SK-N-MC (cell line): ENCODE results near the gene KLHL24.
"Not testable (repeated sequence)": the region's sequence is repeated elsewhere in the genome, so short reads cannot be mapped to it uniquely, and the experiment has no call there.

ENCODE experiments used
- DNase-seq: peaks from one replicate; pipeline ENCODE4 v3.0.0-alpha.2; 2011; ENCODE audit warnings: low read depth, low spot score
- H3K27ac ChIP-seq: fragments of 200-600 bp; sonication (generic); 2 replicates; pipeline ENCODE4 v1.5.1; 2016; ENCODE audit warnings: mixed run types
- H3K36me3 ChIP-seq: fragments of 200-600 bp; sonication (generic); 2 replicates; pipeline ENCODE4 v1.6.1; 2017; ENCODE audit warnings: antibody characterized with exemption, low read length, mixed read lengths; ENCODE audit not compliant: insufficient read depth
- H3K4me3 ChIP-seq: fragments of 200-600 bp; sonication (generic); 2 replicates; pipeline ENCODE4 v1.5.1; 2016
- H3K9ac ChIP-seq: fragments of 200-600 bp; sonication (generic); 2 replicates; pipeline ENCODE4 v1.8.0; 2017; ENCODE audit warnings: mixed run types, mixed read lengths; ENCODE audit not compliant: insufficient read length
- H3K9me3 ChIP-seq: fragments of 200-600 bp; sonication (generic); 2 replicates; pipeline ENCODE4 v1.6.1; 2017; ENCODE audit warnings: low read depth, mild to moderate bottlenecking, antibody characterized with exemption, low read length, moderate library complexity, mixed read lengths
- EZH2 ChIP-seq: fragments of 200-600 bp; sonication (generic); IDR thresholded peaks from one replicate; pipeline ENCODE4 v1.6.1; 2017; ENCODE audit warnings: antibody characterized with exemption
- FOXP2 ChIP-seq: optimal IDR thresholded peaks from 2 replicates; pipeline ENCODE3; 2011; ENCODE audit warnings: mild to moderate bottlenecking, moderate library complexity; ENCODE audit not compliant: insufficient read depth; ENCODE audit errors: extremely low read length, control extremely low read depth
- POLR2AphosphoS5 ChIP-seq: IDR thresholded peaks from 2 replicates; pipeline ENCODE4 v1.6.1; 2012; ENCODE audit warnings: mild to moderate bottlenecking, low read depth, low read length, borderline replicate concordance

The KLHL24 gene

DNA sequence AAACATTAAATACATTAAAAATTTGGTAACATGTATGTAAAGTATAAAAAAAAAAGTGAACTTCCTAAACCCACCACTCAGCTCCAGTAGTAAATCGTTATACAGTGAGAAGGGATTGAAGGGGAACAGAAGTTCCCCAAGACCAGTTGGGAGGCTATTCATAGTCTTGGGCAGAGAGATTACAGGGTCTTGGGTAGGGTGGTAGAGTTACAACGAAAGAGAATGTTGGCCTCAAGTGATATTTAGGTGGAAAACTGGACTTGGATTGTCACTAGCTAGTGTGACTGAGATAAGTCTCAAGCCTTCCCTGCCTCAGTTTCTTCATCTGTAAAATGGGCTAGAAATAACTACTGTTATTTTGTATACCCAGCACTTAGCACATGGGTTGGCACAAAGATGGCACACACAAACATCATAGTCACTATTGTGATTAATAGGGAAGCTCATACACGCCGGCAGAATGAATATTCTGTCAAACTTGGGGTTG is 61.7 kb downstream of the KLHL24 start:
- H3K9ac ChIP-seq: peak overlapping the region; percentile 35
- DNase-seq: no peak
- H3K4me3 ChIP-seq: peak overlapping the region; percentile 98
- no peak for TF ChIP-seq FOXP2
- TF ChIP-seq EZH2: no peak
- no peak for TF ChIP-seq POLR2AphosphoS5
- H3K36me3 ChIP-seq: peaks cover 15% of the 10 kb centered on the region
- H3K9me3 ChIP-seq: no peaks in the 10 kb centered on the region
- peak overlapping the region; percentile 1; the same call in 1 of the 2 replicates for H3K27ac ChIP-seq

GRCh38 chr3:183697610-183698317 is 62.3 kb downstream of the KLHL24 start, which contains the start of gene YEATS2:
YEATS2 (plus strand) TSS chr3:183697797; CDS start chr3:183715163, 17,366 bp downstream.
- Histone ChIP-seq H3K9me3 (no peaks in the 10 kb centered on the region), H3K9ac (peak within 1 kb of the TSS; percentile 97), H3K27ac (peak within 1 kb of the TSS; percentile 84), H3K36me3 (peaks cover 21% of the 10 kb centered on the region), H3K4me3 (peak within 1 kb of the TSS; percentile 98)
- TF ChIP-seq EZH2 (no peak), POLR2AphosphoS5 (peak; percentile 81), FOXP2 (no peak)
- no peak for DNase-seq

DNA sequence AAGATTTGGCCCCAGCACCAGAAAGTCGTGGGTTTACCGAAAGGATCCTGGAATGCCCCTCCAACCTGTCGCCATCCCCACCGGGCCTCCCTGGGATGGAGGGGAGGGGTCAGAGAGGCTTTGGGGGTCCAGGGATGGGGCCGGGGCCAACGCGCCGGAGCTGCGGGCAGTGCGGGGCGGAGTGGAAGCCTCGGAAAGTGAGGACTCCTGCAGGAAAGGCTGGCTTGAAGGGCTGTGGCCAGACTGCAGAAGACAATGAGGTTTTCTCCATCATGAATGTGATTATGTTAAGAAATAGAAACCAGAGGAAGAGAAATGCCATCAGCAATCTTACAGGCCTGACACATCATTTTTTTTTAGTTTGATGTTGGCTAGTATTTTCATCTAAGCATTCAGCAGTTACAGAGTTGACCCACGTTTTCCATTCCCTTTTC is 62.9 kb downstream of the KLHL24 start:
- H3K36me3 ChIP-seq: peaks cover 27% of the 10 kb centered on the region
- H3K27ac ChIP-seq: peak overlapping the region; percentile 84
- DNase-seq: no peak
- TF ChIP-seq EZH2 (no peak), FOXP2 (no peak), POLR2AphosphoS5 (no peak)
- peak overlapping the region; percentile 98 for H3K4me3 ChIP-seq
- peak overlapping the region; percentile 97 for H3K9ac ChIP-seq
- H3K9me3 ChIP-seq: no peaks in the 10 kb centered on the region

DNA sequence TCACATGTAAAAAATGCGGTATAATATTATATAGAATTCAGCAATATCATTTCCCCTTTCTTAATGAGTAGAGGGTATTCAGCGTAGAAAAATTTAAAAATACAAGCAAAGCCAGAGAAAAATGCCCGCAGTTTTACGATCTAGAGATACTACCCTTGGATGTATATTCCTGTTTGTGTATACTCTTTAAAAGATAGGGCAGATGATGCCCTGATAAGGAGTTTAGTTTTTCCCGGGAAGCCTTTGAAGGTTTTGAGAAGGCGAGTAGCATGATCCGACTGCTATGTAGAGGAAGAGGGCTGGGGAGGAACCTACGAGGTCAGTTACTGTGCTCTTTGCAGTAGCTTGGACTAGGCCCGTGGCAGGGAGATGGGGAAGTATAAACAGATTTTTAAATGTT is 63.3 kb downstream of the KLHL24 start:
- H3K27ac ChIP-seq: peak overlapping the region; percentile 16; the same call in 1 of the 2 replicates
- H3K36me3 ChIP-seq: peaks cover 29% of the 10 kb centered on the region
- peak overlapping the region; percentile 97 for H3K9ac ChIP-seq
- DNase-seq: no peak
- peak overlapping the region; percentile 98 for H3K4me3 ChIP-seq
- TF ChIP-seq EZH2: no peak
- TF ChIP-seq FOXP2: no peak
- no peak for TF ChIP-seq POLR2AphosphoS5
- no peaks in the 10 kb centered on the region for H3K9me3 ChIP-seq

GRCh38 chr3:183699238-183699947 is 64.0 kb downstream of the KLHL24 start:
- DNase-seq: no peak
- no peak for TF ChIP-seq POLR2AphosphoS5
- TF ChIP-seq FOXP2: no peak
- TF ChIP-seq EZH2: no peak
- Histone ChIP-seq H3K9me3 (no peaks in the 10 kb centered on the region), H3K27ac (no peak overlapping the region), H3K36me3 (peaks cover 29% of the 10 kb centered on the region), H3K9ac (peak overlapping the region; percentile 97), H3K4me3 (peak overlapping the region; percentile 98)

DNA sequence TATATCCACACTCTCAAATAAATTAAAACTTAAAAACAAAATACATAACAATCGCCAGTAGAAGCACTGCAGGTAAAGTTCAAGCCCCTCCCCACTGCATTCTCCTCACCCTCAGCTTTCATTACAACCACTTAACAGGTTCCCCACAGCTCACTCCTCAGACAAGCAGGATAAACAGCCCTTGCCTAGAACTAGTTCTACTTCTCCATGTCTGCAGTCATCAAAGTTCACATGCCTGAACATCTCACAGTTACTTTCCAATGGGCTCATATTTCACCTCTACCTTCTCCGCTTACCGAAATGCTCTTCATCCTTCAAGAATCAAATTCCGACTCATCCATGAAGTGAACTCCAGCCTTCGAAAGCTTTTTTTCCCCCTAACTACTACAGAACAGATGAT is 66.3 kb downstream of the KLHL24 start:
- Histone ChIP-seq H3K9me3 (no peaks in the 10 kb centered on the region), H3K36me3 (peaks cover 29% of the 10 kb centered on the region), H3K4me3 (no peak overlapping the region), H3K27ac (no peak overlapping the region), H3K9ac (no peak overlapping the region)
- no peak for TF ChIP-seq FOXP2
- TF ChIP-seq POLR2AphosphoS5: no peak
- TF ChIP-seq EZH2: no peak
- no peak for DNase-seq

GRCh38 chr3:183703892-183704291 is 68.5 kb downstream of the KLHL24 start:
- not testable (repeated sequence) for H3K9me3 ChIP-seq, DNase-seq, H3K9ac ChIP-seq, H3K27ac ChIP-seq, H3K4me3 ChIP-seq
- peaks cover 29% of the 10 kb centered on the region for H3K36me3 ChIP-seq

DNA sequence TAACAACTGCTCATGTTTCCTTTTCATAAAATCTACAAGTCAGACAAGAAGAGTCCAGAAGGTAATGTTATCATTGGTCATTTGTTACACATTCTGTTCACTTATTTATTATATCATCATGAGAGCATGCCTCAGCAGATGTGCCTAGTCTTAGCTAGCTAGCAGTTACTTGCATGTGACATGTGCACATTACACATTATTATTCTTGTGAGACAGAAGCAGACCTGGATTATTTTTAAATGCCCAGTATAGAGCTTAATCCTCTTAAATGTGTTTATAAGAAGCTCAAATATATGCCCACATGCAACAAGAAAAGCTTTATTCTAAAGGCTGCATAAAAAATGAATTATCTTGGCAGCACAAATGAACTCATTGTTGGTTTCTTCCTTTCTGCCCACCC is 74.8 kb downstream of the KLHL24 start:
- H3K4me3 ChIP-seq: no peak overlapping the region
- H3K9me3 ChIP-seq: no peaks in the 10 kb centered on the region
- no peak for DNase-seq
- TF ChIP-seq FOXP2: no peak
- peak overlapping the region; percentile 51 for H3K9ac ChIP-seq
- H3K36me3 ChIP-seq: peaks cover 12% of the 10 kb centered on the region
- H3K27ac ChIP-seq: 0 out of 2 replicates have a peak overlapping the region, but pooled peaks have one; percentile 32
